HG03139 (cell line): ENCODE data around the gene SEH1L.
"Not testable (repeated sequence)": the region's sequence is repeated elsewhere in the genome, so short reads cannot be mapped to it uniquely, and the experiment has no call there.

ENCODE experiments used
- ATAC-seq: cut with Tn5 transposase; IDR thresholded peaks from one replicate; pipeline ENCODE4 v1.9.1; 2021; ENCODE audit not compliant: unreplicated experiment

The SEH1L gene

GRCh38 chr18:12995424-12995823, 47.6 kb downstream of the SEH1L start:
- no peak for ATAC-seq

GRCh38 chr18:12995952-12996477, 48.2 kb downstream of the SEH1L start:
- no peak for ATAC-seq

GRCh38 chr18:12996661-12997292, 49.0 kb downstream of the SEH1L start:
- no peak for ATAC-seq

- not testable (repeated sequence) for ATAC-seq
Observed at GRCh38 chr18:12997330-12997729, 49.5 kb downstream of the SEH1L start.

- no peak for ATAC-seq
Observed at GRCh38 chr18:12998332-12999060, 50.7 kb downstream of the SEH1L start.

- no peak for ATAC-seq
Observed at GRCh38 chr18:13003466-13003896, 55.7 kb downstream of the SEH1L start.

GRCh38 chr18:13004396-13004795, 56.6 kb downstream of the SEH1L start:
- no peak for ATAC-seq

- no peak for ATAC-seq
Observed at GRCh38 chr18:13005289-13005688, 57.5 kb downstream of the SEH1L start.

- ATAC-seq: no peak
Observed at GRCh38 chr18:13006531-13007247, 58.9 kb downstream of the SEH1L start.

- no peak for ATAC-seq
Observed at GRCh38 chr18:13007248-13007560, 59.4 kb downstream of the SEH1L start.

GRCh38 chr18:13011719-13012118, 63.9 kb downstream of the SEH1L start:
- no peak for ATAC-seq

GRCh38 chr18:13014232-13014631, 66.4 kb downstream of the SEH1L start:
- ATAC-seq: no peak

- no peak for ATAC-seq
Observed at GRCh38 chr18:13014818-13015217, 67.0 kb downstream of the SEH1L start.

GRCh38 chr18:13017247-13017875, 69.5 kb downstream of the SEH1L start:
- ATAC-seq: no peak

GRCh38 chr18:13018374-13018773, 70.6 kb downstream of the SEH1L start:
- no peak for ATAC-seq

- no peak for ATAC-seq
Observed at GRCh38 chr18:13019301-13019700, 71.5 kb downstream of the SEH1L start.

GRCh38 chr18:13022644-13023043, 74.8 kb downstream of the SEH1L start:
- ATAC-seq: no peak

- ATAC-seq: no peak
Observed at GRCh38 chr18:13025233-13025632, 77.4 kb downstream of the SEH1L start.

- ATAC-seq: no peak
Observed at GRCh38 chr18:13026583-13027270, 78.9 kb downstream of the SEH1L start.

- ATAC-seq: no peak
Observed at GRCh38 chr18:13028869-13029268, 81.1 kb downstream of the SEH1L start.

- ATAC-seq: no peak
Observed at GRCh38 chr18:13032173-13032572, 84.4 kb downstream of the SEH1L start.
